Measurements from ENCODE around the gene PIGW. TPM values are rescaled to one million over a fixed set of nuclear protein-coding genes. Genes with fewer than 3 reads are reported as not detected.

Gene PIGW, protein sequence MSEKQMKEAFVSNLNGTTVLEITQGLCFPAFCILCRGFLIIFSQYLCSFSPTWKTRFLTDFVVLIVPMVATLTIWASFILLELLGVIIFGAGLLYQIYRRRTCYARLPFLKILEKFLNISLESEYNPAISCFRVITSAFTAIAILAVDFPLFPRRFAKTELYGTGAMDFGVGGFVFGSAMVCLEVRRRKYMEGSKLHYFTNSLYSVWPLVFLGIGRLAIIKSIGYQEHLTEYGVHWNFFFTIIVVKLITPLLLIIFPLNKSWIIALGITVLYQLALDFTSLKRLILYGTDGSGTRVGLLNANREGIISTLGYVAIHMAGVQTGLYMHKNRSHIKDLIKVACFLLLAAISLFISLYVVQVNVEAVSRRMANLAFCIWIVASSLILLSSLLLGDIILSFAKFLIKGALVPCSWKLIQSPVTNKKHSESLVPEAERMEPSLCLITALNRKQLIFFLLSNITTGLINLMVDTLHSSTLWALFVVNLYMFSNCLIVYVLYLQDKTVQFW
- total RNA-seq (2014; rRNA removed; shearing (Covaris generic)): 8.3 and 10.8 TPM in 2 replicates

DNA sequence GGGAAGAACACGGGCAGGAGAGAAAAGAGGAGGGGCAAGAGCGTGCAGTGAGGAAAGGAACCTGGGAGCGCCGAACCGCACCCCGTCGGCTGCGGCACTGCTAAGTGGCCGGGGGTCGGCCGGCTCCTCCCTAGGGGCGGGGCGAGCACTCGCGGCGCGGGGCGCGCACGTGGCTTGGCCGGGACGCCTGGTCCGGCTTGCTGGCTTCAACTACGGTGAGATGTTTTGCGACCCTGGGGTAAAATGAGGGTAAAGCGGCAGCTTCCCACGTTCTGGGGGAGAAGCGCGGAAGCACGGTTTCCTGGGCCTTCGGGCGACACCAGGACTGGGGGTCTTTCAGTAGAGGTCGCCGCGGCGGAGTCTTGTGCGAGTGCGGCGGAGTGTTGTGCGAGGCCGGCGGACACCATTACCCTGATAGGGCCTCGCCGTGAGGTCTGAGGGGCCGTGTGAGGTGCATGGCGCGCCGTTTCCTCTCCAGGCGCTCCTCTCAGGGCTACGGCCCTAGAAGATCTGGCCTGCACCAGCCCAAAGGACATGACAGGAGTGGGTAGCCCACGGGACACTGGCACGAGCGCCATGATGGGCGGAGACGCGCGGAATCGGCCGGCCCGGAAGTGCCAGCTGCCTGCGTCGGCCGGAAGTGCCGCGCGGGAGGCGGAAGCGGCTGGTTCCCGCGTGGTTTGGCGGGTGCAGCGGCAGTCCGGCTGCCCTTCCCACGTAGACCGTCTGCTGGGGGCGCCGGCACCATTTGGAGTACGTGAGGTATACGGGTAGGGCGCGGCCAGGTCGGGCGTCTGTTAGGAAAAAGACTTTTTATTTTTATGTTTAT lies at the start of gene PIGW, which contains the start of gene MYO19:
TSS of gene PIGW (plus strand) at position 148 of the 829 bp plus-strand sequence. CDS start 2,115 bp downstream, outside the sequence.
TSS of gene MYO19 (minus strand) at position 29 of the 829 bp plus-strand sequence. CDS start 2,330 bp downstream, outside the sequence.
- peak; percentile 88 for DNase-seq (ENCODE audit: low read depth)

DNA sequence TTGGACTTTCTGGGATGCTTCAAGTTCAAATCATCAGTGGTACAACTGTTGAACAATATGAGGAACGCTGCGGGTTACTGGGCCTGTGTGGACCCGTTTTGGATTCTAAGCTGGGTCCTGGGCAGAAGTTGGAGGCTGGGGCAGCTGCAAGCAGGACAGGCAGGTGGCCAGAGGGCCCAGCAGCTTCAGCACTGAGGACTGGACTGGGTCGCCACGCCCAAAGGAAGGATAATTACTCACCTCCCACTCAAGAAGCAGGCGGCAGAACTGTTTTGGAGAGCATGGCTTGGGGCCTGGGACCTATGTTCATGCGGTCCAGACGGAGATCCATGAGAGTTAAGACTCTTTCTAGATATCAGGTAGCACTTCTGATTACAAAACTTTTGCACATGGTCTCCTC lies 49.8 kb upstream of the PIGW start:
- DNase-seq (ENCODE audit: low read depth): no peak

DNA sequence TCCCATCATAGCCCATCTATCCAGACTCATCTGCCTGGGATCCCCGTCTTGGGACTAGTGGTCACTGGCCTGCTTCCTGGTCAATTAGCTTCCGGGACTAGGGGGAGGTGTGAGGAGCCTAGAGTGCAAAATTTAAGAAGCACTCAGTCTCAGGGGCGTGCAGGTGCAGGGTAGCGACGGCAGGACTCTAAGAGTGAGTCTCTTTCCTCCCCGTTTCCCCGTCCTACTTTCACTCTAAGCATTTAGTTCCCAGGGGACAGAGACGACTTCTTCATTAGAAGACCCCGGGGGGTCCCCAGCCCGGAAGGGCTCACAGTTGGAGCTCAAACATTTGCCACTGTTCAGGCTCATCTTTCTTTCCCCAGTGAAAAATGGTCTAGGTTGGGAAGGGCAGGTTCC lies 49.0 kb upstream of the PIGW start:
- DNase-seq (ENCODE audit: low read depth): no peak

DNA sequence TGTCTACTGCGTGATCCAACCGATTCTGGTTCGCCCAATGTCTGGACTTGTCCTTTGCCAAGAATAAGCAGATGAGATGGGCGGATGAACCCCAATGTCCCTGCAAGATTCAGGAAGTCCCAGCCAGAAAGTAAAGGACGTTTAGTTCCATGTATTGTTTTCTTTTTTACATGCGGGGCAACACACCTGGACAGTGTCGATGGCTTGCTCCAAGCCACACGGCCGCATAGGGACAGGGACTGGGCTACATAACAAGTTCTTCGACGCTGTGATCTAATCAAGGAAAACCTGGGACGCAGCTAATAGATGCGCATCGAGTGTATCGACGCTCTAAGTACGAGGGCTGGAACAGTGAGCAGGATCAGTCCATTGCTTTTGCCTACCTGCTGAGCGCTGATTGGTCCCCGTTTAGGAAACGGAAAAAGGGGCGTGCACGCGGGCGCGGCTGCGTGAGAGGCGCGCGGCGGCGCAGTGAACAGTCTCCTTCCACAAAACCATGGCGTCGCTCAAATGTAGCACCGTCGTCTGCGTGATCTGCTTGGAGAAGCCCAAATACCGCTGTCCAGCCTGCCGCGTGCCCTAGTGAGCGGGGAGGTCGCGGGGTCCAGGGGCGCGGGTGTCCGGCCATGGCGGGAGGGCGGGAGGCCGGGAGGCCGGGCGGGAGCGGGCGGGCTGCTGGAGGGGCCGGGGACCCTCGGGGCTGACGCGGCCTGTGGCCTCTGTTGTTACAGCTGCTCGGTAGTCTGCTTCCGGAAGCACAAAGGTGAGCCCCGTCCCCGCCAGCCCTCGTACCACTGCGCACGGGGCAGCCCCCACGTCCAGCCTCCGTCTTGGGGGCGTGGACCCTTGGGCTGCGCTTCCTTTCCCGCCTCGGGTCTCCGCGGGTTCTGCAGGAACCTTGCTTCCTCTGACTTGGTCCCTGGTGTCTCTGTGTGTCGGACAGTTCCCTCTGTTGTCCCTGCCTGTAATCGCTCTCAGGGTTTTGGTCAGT lies 48.3 kb upstream of the PIGW start, which contains the start of gene ZNHIT3:
TSS of gene ZNHIT3 (plus strand) at position 478 of the 991 bp plus-strand sequence. CDS start at position 497, 19 bp downstream.
- DNase-seq (ENCODE audit: low read depth): peak; percentile 92

DNA sequence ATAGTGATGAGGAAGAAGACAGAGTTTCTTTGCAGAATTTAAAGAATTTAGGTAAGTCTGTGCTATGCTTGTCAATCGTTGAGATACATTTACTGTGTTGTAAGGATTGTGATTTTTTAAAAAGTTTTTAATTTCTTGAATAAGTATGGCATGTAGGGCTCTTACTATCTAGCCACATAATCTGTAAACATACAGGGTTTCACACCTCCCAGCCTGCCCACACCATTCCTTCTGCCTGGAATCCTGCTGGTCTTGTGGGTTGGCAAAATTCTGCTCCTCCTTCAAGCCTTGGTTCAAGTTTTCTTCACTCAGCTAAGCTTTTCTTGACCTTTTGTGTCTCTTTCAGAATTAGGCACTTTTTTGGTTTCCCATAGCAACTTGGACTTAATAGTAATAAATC lies 40.8 kb upstream of the PIGW start:
- peak; percentile 28 for DNase-seq (ENCODE audit: low read depth)

DNA sequence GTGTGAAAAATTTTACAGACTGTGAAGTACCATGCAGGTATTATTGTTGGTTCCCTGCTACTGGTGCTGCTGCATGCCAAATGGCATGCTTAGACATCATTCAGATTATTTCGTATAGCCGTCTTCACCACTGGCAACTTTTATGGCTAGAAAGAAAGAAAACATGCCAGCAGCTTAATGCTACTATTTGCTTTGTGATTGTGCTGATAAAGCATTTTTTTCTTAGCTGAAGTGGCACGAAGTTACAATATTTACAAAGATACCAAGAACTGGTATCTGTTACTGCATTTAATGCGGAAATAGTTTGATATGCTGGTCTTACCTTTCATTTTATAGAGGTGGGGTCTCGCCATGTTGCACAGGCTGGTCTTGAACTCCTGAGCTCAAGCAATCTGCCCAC lies 40.1 kb upstream of the PIGW start:
- DNase-seq (ENCODE audit: low read depth): no peak

DNA sequence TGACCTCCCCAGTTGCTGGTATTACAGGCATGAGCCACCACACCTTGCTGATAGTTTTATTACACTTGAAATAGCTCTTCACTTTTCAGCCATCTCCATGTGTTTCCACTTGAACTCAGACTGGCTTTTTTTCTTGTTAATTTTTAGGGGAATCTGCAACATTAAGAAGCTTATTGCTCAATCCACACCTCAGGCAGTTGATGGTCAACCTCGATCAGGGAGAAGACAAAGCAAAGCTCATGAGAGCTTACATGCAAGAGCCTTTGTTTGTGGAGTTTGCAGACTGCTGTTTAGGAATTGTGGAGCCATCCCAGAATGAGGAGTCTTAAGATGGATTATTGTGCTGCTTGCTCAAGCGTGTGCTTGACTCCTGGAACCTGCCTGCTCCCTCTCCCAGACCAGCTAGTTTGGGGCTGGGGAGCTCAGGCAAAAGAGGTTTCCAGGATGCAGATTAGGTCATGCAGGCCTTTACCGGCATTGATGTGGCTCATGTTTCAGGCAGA lies 39.7 kb upstream of the PIGW start:
- DNase-seq (ENCODE audit: low read depth): no peak

DNA sequence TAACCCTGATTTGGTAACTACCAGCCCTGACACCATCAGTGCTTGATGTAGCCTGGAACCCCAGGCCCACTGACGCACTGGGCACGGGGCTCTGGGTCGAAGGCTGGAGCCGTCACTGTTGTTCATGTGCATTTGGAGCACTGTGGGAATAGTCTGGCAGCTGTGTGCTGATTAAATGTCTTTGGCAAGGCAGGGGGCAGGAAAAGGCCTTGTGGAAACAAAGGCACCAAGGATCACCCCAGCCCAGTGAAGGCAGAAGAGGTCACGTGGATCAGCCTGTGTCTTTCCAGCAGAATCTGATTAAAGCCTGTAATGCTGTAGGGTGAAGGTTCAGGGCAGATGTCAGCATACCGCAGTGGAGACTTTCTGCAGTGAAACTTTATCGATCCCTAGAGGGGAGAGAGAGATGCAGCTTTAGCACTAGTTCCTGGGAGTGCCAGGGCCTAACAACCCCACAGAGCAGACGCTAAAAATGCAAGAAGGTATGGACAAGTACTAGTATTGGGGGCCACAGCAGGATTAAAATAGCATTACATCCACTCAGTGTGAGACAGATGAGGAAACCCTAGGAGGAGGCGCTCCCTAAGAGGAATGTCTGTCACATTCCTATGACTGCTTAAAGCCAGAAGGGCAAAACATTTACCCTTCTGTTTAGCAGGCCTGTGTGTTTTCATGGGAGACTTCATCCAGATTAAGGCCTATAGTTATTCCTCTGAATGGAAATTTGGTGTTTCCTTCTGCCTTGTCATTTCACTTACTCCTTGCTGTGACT lies 38.6 kb upstream of the PIGW start:
- no peak for DNase-seq (ENCODE audit: low read depth)

DNA sequence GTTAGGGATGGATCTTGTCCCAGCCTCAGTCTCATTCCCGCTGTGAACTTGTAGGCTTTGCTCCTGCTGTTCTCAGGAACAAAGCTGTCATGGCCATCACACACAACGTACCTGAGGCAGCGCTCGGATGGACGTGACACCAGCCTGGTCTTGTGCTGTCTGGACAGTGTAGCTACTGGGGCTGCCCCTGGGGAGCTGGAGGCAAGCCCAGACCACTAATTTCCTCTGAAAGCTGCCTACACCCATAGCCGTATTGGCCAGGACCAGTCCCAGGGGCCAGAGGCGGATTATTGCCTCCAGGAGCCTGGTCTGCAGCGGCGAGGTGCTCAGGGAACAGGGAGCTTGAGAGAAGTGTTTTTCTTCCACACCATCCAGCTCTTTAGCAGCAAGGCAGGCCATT lies 36.6 kb upstream of the PIGW start:
- no peak for DNase-seq (ENCODE audit: low read depth)

DNA sequence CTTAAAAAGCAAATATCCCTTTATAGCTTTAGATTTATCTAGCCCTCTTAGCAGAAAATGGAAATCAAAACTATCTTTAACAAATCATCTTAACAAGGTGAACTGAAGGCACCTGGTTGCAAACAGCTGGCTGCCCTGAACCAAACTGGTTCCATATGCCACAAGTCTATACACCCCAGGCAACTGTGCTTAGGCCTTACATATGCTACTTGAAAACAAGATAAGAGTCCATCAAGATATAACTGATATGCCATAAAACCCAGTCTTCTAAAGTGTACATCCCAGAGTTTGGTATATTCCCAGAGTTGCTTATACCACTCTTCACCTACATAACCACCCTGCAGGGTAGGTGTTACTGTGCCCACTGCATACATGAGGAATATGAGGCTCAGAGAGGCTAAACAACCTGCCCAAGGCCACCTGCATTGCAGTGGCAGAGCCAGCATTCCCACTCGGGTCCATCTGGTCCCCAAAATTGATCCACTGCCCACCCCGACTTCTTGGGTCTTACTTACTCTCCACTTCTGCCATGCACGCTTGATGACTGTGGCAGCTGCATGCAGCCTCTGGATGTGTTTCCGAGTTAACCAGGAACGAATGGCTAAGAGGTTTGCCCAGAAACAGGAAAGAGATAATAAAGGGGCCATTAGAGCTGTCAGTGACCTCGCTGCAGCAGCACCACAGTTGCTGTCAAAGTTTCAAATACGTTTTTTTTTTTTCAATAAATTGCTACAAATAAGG lies 36.1 kb upstream of the PIGW start:
- DNase-seq (ENCODE audit: low read depth): no peak

DNA sequence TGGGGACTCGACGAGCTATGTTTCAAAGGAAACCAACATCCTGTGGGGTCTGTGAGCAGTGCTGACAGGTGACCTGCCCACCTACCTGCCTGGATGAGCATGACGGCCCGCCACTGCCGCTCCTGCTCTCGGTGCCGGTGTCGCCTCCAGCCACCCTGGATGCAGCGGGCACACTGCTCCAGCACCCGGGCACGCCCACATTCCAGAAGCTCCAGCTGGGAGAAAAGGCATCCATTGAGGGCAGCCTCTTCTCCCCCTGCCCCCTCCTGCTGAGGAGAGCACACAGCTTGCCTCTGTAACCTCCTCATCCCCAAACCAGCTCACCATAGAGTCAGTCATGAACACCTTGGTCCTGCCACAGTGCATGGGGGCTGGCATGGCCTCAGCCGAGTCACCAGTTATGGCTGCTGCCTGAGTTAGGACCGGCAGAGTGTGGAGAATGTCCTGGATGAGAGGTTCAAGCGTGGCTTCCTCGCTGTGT lies 34.0 kb upstream of the PIGW start:
- DNase-seq (ENCODE audit: low read depth): no peak

DNA sequence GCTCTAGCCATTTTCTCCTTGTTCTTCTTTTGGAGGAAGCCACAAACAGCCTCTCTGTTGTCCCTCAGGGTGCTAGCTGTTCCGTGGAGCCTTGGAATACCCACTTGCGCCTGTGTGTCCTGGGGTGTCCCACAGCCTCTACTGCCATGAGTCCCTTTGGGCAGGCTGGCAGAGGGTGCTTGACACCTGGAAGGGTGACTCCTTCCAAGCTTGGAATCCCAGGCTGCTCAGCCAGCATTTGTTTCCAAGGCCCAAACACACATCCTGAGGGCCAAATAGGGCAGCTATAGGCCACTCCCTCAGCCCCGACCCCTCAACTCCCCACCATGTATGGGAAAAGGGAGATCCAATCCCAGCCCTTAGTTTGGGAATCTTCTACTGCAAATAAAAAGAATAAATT lies 33.4 kb upstream of the PIGW start:
- no peak for DNase-seq (ENCODE audit: low read depth)

DNA sequence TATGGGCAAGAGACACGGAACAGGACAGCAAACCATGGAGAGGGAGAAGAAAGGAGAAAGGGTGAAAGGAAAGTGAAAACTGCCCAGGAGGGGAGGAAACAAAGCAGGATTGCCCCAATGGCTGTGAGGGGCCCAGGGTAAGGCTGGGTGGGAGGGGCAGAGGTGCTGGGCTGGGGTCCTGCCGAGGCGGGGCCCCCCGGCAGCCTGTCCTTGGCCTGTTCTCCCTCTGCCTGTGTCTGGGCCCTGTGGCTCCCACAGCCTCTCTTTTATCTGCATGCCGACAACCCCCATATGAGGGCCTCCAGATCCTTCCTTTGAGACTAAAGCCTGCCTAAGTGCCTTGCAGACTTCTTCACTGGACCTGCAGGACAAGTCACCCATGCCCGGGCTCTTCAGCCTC lies 32.8 kb upstream of the PIGW start:
- DNase-seq (ENCODE audit: low read depth): no peak

DNA sequence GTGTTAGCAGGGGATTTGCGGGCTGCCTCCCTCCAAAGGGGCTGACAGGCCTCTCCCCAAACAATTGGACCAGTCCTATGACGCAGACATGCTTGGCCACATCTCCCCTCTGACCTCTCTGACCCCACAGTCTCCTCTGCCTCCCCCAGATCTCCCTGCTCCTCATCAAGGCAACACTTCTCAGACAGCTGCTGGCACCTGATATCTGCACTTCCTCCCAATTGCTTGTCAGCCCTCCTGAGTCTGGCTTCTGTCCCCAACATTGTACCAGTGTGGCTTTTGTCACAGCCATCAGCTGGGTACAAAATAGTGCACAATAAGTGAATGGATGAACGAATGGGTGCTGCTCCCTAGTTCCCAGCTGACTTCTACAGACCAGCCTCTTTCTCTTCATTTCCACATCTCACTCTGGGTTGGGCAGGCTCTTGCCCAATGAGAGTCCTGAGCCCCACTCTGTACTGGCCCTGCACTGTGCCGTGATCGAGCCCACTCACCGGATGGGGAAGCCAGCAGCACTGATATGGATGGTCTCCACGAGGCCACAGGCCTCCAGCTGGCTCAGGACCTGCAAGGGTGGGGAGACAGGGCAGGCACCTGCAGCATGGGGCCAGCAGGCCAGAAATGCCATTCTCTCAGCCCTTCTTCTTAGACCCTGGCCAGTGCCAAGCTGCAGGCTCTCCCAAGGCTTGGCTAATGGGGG lies 31.2 kb upstream of the PIGW start:
- no peak for DNase-seq (ENCODE audit: low read depth)

DNA sequence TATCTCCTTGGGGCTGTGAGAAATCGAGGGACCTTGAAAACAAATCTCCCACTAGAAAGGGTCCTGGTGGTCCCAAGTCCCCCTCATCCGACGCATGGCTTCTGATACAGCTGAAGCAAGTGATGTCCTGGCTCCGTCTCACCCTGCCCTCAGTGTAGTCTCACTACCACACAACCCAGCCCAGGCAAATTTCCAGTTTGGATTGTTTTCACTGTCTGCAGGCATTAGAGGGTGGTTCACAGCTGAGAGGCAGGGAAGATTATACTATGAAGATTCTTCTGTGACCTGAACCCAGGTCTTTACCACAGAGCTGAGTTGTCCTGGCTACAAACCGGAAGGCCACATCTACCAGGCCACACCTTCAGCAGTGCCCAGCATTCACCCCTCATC lies 30.6 kb upstream of the PIGW start:
- no peak for DNase-seq (ENCODE audit: low read depth)

DNA sequence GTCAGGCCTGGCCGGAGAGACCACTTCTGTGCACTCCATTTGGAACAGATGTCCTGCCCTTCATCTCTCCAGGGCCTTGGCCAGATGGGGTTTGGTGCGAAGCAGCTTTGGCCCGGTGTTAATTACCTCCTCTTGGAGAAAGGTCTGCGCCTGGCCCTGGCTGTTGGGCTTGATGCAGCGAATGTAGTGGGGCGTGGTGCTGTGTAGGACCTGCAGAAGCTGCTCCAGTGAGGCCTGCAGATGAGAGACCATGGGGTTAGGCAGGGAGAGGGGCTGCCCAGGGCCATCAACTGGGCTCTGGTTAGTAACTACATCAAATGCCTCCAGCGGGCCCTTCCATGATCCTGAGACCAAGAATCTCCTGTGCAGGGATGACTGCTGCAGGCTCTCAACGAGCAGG lies 29.6 kb upstream of the PIGW start:
- DNase-seq (ENCODE audit: low read depth): no peak

DNA sequence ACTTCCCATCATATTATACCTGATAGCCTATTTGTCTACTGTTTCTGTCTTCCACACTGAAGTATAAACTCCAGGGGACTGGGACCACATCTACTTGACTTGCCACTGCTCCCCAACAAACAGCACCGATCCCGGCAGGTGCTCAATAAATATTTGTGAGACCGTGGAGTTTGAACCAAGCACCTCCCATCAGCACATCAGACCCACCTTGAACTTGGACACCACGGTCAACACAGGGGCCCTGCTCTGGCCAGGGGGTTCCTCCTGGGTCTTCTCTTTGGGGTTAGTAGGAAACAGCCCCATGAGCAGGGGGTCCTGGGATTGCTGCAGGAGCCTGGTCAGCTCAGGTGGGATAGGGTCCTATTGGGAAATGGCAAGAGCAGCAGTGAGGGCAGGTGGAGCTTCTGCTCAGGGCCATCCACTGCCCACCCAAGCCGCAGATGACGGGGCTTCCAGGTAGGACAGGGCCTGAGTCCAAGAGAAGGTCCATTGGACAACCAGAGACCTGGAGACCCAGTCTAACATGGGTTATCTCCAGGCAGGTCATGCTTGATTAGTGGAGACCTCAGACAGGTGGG lies 28.4 kb upstream of the PIGW start:
- DNase-seq (ENCODE audit: low read depth): no peak

DNA sequence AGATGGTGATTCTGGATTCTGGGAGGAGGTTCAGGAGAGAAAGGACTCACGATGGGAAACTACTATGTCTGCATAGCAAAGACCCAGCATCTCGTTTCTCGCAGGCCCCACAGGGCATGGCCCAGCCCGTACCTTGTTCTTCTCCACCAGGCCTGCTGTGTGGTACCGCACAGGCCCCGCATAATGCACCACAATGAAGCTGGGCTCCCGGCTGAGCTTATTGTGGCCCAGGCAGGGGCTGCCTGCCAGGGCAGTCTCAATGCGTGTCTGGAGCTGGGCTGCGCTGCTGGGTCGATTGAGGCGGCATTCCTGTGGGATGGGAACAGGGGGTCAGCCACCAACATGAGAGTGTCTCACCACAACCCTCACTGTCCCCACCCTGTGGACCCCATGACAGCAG lies 28.0 kb upstream of the PIGW start:
- no peak for DNase-seq (ENCODE audit: low read depth)
